GM12878 (cell line): ENCODE measurements around the gene ZNF491. TPM values are rescaled to one million over a fixed set of nuclear protein-coding genes. Genes with fewer than 3 reads are reported as not detected.

Source experiments
- ATAC-seq: fragments of 200-7000 bp; cut with Tn5 transposase; 3 replicates; pipeline ENCODE4 v1.9.1; 2020; ENCODE audit warnings: mild to moderate bottlenecking, moderate library complexity
- BruUV-seq: library from RNA; stranded (reverse); fragments of 400-500 nt; replicated peaks from 2 replicates; lab custom pipeline; 2021; lab: Mats Ljungman, UMichigan
- CTCF ChIA-PET: fragments of 300-600 bp; sonication (Branson Sonifier 250); formaldehyde crosslinking; extraction: SDS; loops from one replicate; lab custom pipeline; 2021; ENCODE audit warnings: inconsistent platforms; lab: Yijun Ruan, JAX
- POLR2A ChIA-PET: fragments of 350-600 bp; formaldehyde crosslinking; extraction: SDS; loops from one replicate; lab custom pipeline; 2021; ENCODE audit warnings: inconsistent platforms; lab: Charles Lee
- RAD21 ChIA-PET: fragments of 300-600 bp; sonication (Branson Sonifier 250); formaldehyde crosslinking; loops from one replicate; lab custom pipeline; 2023; ENCODE audit warnings: antibody characterized with exemption; ENCODE audit not compliant: unreplicated experiment; lab: Charles Lee
- SMC1A ChIA-PET: fragments of 300-600 bp; sonication (Branson Sonifier 250); formaldehyde crosslinking; loops from one replicate; lab custom pipeline; 2023; ENCODE audit not compliant: unreplicated experiment, uncharacterized antibody; lab: Charles Lee
- DNase-seq: peaks from one replicate; pipeline ENCODE4 v3.0.0-alpha.2; 2011; ENCODE audit warnings: low read depth, low spot score
- FAIRE-seq: peaks from 3 replicates; lab custom pipeline; 2011; peaks lifted over from hg19 to GRCh38; lab: Jason Lieb, UNC
- H2AFZ ChIP-seq: 2 replicates; pipeline ENCODE4 v1.6.0; 2011; ENCODE audit warnings: low read depth, low read length, control low read depth; ENCODE audit not compliant: control insufficient read depth
- H3K27ac ChIP-seq: 2 replicates; pipeline ENCODE4 v1.5.1; 2011; ENCODE audit warnings: control low read depth; ENCODE audit not compliant: control insufficient read depth, insufficient read depth
- H3K27me3 ChIP-seq, 2 experiments: replicated peaks in 1 of 2; 2 replicates each; pipeline versions ENCODE4 v1.6.0 to v1.6.1; 2011; ENCODE audit warnings: low read length in 1 of 2; ENCODE audit not compliant: control insufficient read depth in 2 of 2, insufficient read depth in 2 of 2
- H3K36me3 ChIP-seq, 2 experiments: 2 replicates each; pipeline ENCODE4 v1.5.1; 2011; ENCODE audit warnings: low read length in 1 of 2; ENCODE audit not compliant: control insufficient read depth in 2 of 2, insufficient read depth in 2 of 2
- H3K4me1 ChIP-seq: 2 replicates; pipeline ENCODE4 v1.6.1; 2011; ENCODE audit warnings: mild to moderate bottlenecking, low read length, moderate library complexity, mixed read lengths; ENCODE audit not compliant: control insufficient read depth, insufficient read depth
- H3K4me2 ChIP-seq: 2 replicates; pipeline ENCODE4 v1.6.0; 2011; ENCODE audit warnings: control low read depth; ENCODE audit not compliant: control insufficient read depth, insufficient read depth
- H3K4me3 ChIP-seq: fragments of 200-600 bp; sonication (generic); 2 replicates; pipeline ENCODE4 v1.5.1; 2016
- H3K79me2 ChIP-seq: 2 replicates; pipeline ENCODE4 v1.6.0; 2011; ENCODE audit warnings: low read length; ENCODE audit not compliant: control insufficient read depth, insufficient read depth
- H3K9ac ChIP-seq: 2 replicates; pipeline ENCODE4 v1.8.0; 2011; ENCODE audit warnings: low read length, control low read depth, mixed read lengths; ENCODE audit not compliant: control insufficient read depth, insufficient read depth
- H3K9me3 ChIP-seq: replicated peaks from 3 replicates; pipeline ENCODE4 v1.5.1; 2011; ENCODE audit warnings: mild to moderate bottlenecking, low read length; ENCODE audit not compliant: control insufficient read depth, insufficient read depth
- H4K20me1 ChIP-seq: 2 replicates; pipeline ENCODE4 v1.6.0; 2011; ENCODE audit not compliant: control insufficient read depth, insufficient read depth
- BACH1 ChIP-seq: fragments of 450-650 bp; IDR thresholded peaks from 2 replicates; pipeline ENCODE4 v1.6.1; 2017; ENCODE audit warnings: mild to moderate bottlenecking, borderline replicate concordance
- CBFB ChIP-seq: IDR thresholded peaks from 2 replicates; pipeline ENCODE4 v1.6.1; 2016; ENCODE audit warnings: antibody characterized with exemption, low read depth
- E2F4 ChIP-seq: IDR thresholded peaks from 2 replicates; pipeline ENCODE4 v1.6.1; 2012; ENCODE audit warnings: low read depth, low read length, improper control_type of control experiment
- IRF5 ChIP-seq: fragments of 450-650 bp; IDR thresholded peaks from 2 replicates; pipeline ENCODE4 v1.6.1; 2017; ENCODE audit warnings: borderline replicate concordance
- MTA3 ChIP-seq: IDR thresholded peaks from 2 replicates; pipeline ENCODE4 v1.6.1; 2012; ENCODE audit warnings: low read length, inconsistent platforms, borderline replicate concordance
- NFIC ChIP-seq: IDR thresholded peaks from 2 replicates; pipeline ENCODE4 v1.6.1; 2012; ENCODE audit warnings: low read depth, mild to moderate bottlenecking, inconsistent platforms, low read length, moderate library complexity
- RB1 ChIP-seq: fragments of 450-650 bp; formaldehyde crosslinking; IDR thresholded peaks from 2 replicates; pipeline ENCODE4 v1.6.1; 2017; ENCODE audit warnings: mild to moderate bottlenecking, borderline replicate concordance
- ZBTB11 ChIP-seq: fragments of 450-650 bp; formaldehyde crosslinking; IDR thresholded peaks from 2 replicates; pipeline ENCODE4 v1.5.0; 2022; ENCODE audit warnings: mild to moderate bottlenecking, missing genetic modification characterization
- ZBTB33 ChIP-seq: fragments of 450-650 bp; IDR thresholded peaks from 2 replicates; pipeline ENCODE4 v1.6.1; 2017; ENCODE audit warnings: mild to moderate bottlenecking
- WGBS: methylation state at CpG from one replicate; pipeline ENCODE4 v1.1.6; 2016; ENCODE audit warnings: low lambda C conversion rate; ENCODE audit not compliant: insufficient replicate concordance, insufficient coverage; ENCODE audit errors: missing lambda C conversion rate; 5-methylcytosine and 5-hydroxymethylcytosine counted together
- in situ Hi-C: fragments of 300-500 bp; cut with MboI; formaldehyde crosslinking; loops from 9 replicates; pipeline ENCODE4 v1.14.3; 2018; ENCODE audit warnings: mixed read lengths
- intact Hi-C: fragments of 100-400 bp; cut with micrococcal nuclease; formaldehyde crosslinking; loops from one replicate; pipeline ENCODE4 v1.14.2; 2022; ENCODE audit not compliant: unreplicated experiment
- polyA plus RNA-seq, 11 experiments: library from polyadenylated mRNA; depleted of rRNA in 4 of 11; unstranded in 6 of 11; stranded (reverse) in 5 of 11; fragments of >200 nt; fragmentation: Nextera tagmentation in 4 of 11; fragmentation: Illumina TruSeq in 1 of 11; extraction: Ambion mirVana in 4 of 11; extraction: Trizol in 1 of 11; gene quantifications; 1 replicate in 1 of 11; 2 replicates in 10 of 11; pipeline versions ENCODE4 v1.2.1 to v1.2.3, GENCODE V29; 2011 to 2016; ENCODE audit warnings: inconsistent platforms in 2 of 11, missing spikeins in 2 of 11, low read depth in 1 of 11
- total RNA-seq, 4 experiments: library from RNA; depleted of rRNA in 3 of 4; stranded (reverse); fragments of >200 nt in 3 of 4; fragmentation: Illumina TruSeq in 1 of 4; extraction: Trizol in 1 of 4; gene quantifications; 2 replicates each; pipeline versions ENCODE4 v1.2.1 to v1.2.3, GENCODE V29; 2013 to 2021

Gene ZNF491
- total and polyA plus RNA-seq, 10 of the 15 experiments (the other 5 are each of a cell fraction or from before 2014, with no cell fraction given) = 0.18 to 1.4 (median 0.37) TPM

GRCh38 chr19:11769995-11770394 lies 28.3 kb upstream of the ZNF491 start:
- TF ChIP-seq ZBTB33 (peak; percentile 64; the same call in 1 of the 2 replicates), IRF5 (no peak), NFIC (no peak), ZBTB11 (CRISPR knock-in tag) (no peak), BACH1 (no peak), RB1 (no peak), E2F4 (no peak), MTA3 (no peak), CBFB (no peak)
- FAIRE-seq = no peak
- no peak overlapping the region for H3K9ac ChIP-seq
- peaks cover 12% of the 10 kb centered on the region; the same call in 2 of the 3 replicates for H3K9me3 ChIP-seq
- no peak overlapping the region for H3K4me3 ChIP-seq
- CTCF ChIA-PET = no interaction called here
- H3K27ac ChIP-seq = no peak overlapping the region
- H3K27me3 ChIP-seq = no peaks in the 10 kb centered on the region
- H3K4me1 ChIP-seq = peaks cover 3% of the 10 kb centered on the region
- H3K36me3 ChIP-seq = no peaks in the 10 kb centered on the region
- BruUV-seq = no TSS peak
- intact Hi-C loops (no loop called here), in situ Hi-C loops (no loop called here)
- RAD21 ChIA-PET = no interaction called here
- SMC1A ChIA-PET = no interaction called here
- peaks cover 15% of the 10 kb centered on the region for H3K79me2 ChIP-seq
- POLR2A ChIA-PET = no interaction called here
- H3K4me2 ChIP-seq = no peak overlapping the region
- no peaks in the 10 kb centered on the region for H4K20me1 ChIP-seq
- 89% methylated on average over 4 of the region's 4 CpGs for WGBS
- no peak for ATAC-seq
- no peak overlapping the region for H2AFZ ChIP-seq
- no peak for DNase-seq
